Measurements from ENCODE around the gene ACTN1. TPM values are rescaled to one million over a fixed set of nuclear protein-coding genes. Genes with fewer than 3 reads are reported as not detected.

ACTN1 gene
- total RNA-seq, 1 donor from 2014 or later = 209 TPM

- peak overlapping the region; percentile 50 for H3K27ac ChIP-seq
- H3K4me3 ChIP-seq = no peak overlapping the region
- H3K4me1 ChIP-seq = peaks cover 32% of the 10 kb centered on the region
- no peak for DNase-seq (ENCODE audit: extremely low spot score in 2 of 2)
- intact Hi-C loops (cut with DNase I) = no loop called here
- H3K36me3 ChIP-seq = peaks cover 0 to 15% of the 10 kb centered on the region in 2 donors
- TF ChIP-seq POLR2AphosphoS5 (IDR thresholded peaks at IDR 0.05; ENCODE audit: insufficient read depth in 1 of 2, low read depth in 1 of 2) (peak in 1 of 2 donors; percentile 28), POLR2A (IDR thresholded peaks at IDR 0.05) (no peak), CTCF (IDR thresholded peaks at IDR 0.05) (no peak)
- no peaks in the 10 kb centered on the region for H3K9me3 ChIP-seq
- no peaks in the 10 kb centered on the region for H3K27me3 ChIP-seq
These were observed 54.6 kb downstream of the ACTN1 start for GRCh38 chr14:68924186-68925158.

DNA sequence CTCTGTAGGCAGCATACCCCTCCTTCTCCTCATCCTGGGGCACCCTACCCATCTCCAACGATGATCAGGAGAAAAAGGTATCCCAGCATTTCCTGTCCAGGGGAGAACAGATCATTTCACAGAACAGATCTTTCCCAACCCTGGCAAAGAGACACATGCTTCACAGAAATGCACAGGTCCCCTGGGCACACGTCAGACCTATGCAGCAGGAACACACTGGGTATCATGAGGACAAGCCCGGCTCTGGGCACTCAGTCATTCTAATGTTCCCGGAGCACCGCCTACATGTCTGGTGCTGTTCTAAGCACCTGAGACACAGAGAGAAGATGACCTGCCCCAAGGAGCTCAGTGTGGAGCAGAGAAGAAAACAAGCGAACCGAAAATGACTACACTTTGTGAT lies 56.2 kb downstream of the ACTN1 start:
- Histone ChIP-seq H3K9me3 (no peaks in the 10 kb centered on the region), H3K36me3 (peaks cover 0 to 15% of the 10 kb centered on the region in 2 donors), H3K4me1 (peaks cover 18% of the 10 kb centered on the region), H3K4me3 (no peak overlapping the region), H3K27ac (peak overlapping the region; percentile 15), H3K27me3 (no peaks in the 10 kb centered on the region)
- no peak for TF ChIP-seq POLR2A (IDR thresholded peaks at IDR 0.05)
- no peak for TF ChIP-seq POLR2AphosphoS5 (IDR thresholded peaks at IDR 0.05; ENCODE audit: insufficient read depth in 1 of 2, low read depth in 1 of 2)
- no peak for TF ChIP-seq CTCF (IDR thresholded peaks at IDR 0.05)
- intact Hi-C loops (cut with DNase I) = no loop called here
- DNase-seq (ENCODE audit: extremely low spot score in 2 of 2) = no peak

DNA sequence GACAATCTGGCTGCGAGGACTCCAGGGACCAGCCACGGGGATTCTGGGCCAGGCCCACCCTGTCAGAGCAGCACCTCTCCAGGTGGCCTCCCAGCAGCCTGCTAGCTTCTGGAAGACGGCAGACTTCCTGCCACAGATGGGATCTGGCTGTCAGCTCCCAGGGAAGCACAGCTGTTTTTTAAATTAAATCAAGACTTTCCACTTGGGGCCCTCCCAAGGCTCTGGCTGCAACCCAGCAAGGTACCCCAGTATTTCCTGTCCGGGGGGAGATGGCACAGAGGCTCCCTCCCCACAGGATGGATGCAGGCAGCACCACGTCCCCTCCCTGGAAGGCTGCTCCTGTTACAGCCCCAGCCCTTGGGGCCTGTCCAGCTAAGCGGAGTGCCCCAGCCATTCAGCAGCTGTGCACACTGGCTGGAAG lies 56.9 kb downstream of the ACTN1 start:
- Histone ChIP-seq H3K4me1 (peaks cover 13% of the 10 kb centered on the region), H3K9me3 (no peaks in the 10 kb centered on the region), H3K4me3 (no peak overlapping the region), H3K27me3 (no peaks in the 10 kb centered on the region), H3K36me3 (peaks cover 0 to 15% of the 10 kb centered on the region in 2 donors), H3K27ac (peak overlapping the region; percentile 15)
- DNase-seq (ENCODE audit: extremely low spot score in 2 of 2) = no peak
- intact Hi-C loops (cut with DNase I) = no loop called here
- TF ChIP-seq CTCF (IDR thresholded peaks at IDR 0.05) (no peak), POLR2A (IDR thresholded peaks at IDR 0.05) (no peak), POLR2AphosphoS5 (IDR thresholded peaks at IDR 0.05; ENCODE audit: insufficient read depth in 1 of 2, low read depth in 1 of 2) (no peak)

GRCh38 chr14:68921666-68922065 lies 57.4 kb downstream of the ACTN1 start:
- Histone ChIP-seq H3K9me3 (no peaks in the 10 kb centered on the region), H3K36me3 (peaks cover 0 to 15% of the 10 kb centered on the region in 2 donors), H3K4me3 (no peak overlapping the region), H3K27me3 (no peaks in the 10 kb centered on the region), H3K27ac (no peak overlapping the region), H3K4me1 (peaks cover 13% of the 10 kb centered on the region)
- TF ChIP-seq CTCF (IDR thresholded peaks at IDR 0.05) (no peak), POLR2AphosphoS5 (IDR thresholded peaks at IDR 0.05; ENCODE audit: insufficient read depth in 1 of 2, low read depth in 1 of 2) (no peak), POLR2A (IDR thresholded peaks at IDR 0.05) (no peak)
- intact Hi-C loops (cut with DNase I) = no loop called here
- DNase-seq (ENCODE audit: extremely low spot score in 2 of 2) = no peak

GRCh38 chr14:68921049-68921448 lies 58.1 kb downstream of the ACTN1 start:
- intact Hi-C loops (cut with DNase I) = no loop called here
- H3K27ac ChIP-seq = no peak overlapping the region

More at GRCh38 chr14:68921049-68921448, 58.1 kb downstream of the ACTN1 start:
- H3K9me3 ChIP-seq = no peaks in the 10 kb centered on the region
- peaks cover 13% of the 10 kb centered on the region for H3K4me1 ChIP-seq
- no peak for TF ChIP-seq POLR2A (IDR thresholded peaks at IDR 0.05)
- no peak for TF ChIP-seq CTCF (IDR thresholded peaks at IDR 0.05)
- no peak for TF ChIP-seq POLR2AphosphoS5 (IDR thresholded peaks at IDR 0.05; ENCODE audit: insufficient read depth in 1 of 2, low read depth in 1 of 2)
- H3K36me3 ChIP-seq = peaks cover 0 to 15% of the 10 kb centered on the region in 2 donors
- no peaks in the 10 kb centered on the region for H3K27me3 ChIP-seq
- DNase-seq (ENCODE audit: extremely low spot score in 2 of 2) = no peak
- H3K4me3 ChIP-seq = no peak overlapping the region
